Dedifferentiated amniotic fluid mesenchymal stem cell (primary cell): ENCODE results near the gene FUT6.
"Not testable (repeated sequence)": the region's sequence is repeated elsewhere in the genome, so short reads cannot be mapped to it uniquely, and the experiment has no call there.

ENCODE experiments used
- DNase-seq: peaks from one replicate; pipeline ENCODE4 v3.0.0-alpha.2; 2016; ENCODE audit errors: extremely low spot score

FUT6 gene, protein sequence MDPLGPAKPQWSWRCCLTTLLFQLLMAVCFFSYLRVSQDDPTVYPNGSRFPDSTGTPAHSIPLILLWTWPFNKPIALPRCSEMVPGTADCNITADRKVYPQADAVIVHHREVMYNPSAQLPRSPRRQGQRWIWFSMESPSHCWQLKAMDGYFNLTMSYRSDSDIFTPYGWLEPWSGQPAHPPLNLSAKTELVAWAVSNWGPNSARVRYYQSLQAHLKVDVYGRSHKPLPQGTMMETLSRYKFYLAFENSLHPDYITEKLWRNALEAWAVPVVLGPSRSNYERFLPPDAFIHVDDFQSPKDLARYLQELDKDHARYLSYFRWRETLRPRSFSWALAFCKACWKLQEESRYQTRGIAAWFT

DNA sequence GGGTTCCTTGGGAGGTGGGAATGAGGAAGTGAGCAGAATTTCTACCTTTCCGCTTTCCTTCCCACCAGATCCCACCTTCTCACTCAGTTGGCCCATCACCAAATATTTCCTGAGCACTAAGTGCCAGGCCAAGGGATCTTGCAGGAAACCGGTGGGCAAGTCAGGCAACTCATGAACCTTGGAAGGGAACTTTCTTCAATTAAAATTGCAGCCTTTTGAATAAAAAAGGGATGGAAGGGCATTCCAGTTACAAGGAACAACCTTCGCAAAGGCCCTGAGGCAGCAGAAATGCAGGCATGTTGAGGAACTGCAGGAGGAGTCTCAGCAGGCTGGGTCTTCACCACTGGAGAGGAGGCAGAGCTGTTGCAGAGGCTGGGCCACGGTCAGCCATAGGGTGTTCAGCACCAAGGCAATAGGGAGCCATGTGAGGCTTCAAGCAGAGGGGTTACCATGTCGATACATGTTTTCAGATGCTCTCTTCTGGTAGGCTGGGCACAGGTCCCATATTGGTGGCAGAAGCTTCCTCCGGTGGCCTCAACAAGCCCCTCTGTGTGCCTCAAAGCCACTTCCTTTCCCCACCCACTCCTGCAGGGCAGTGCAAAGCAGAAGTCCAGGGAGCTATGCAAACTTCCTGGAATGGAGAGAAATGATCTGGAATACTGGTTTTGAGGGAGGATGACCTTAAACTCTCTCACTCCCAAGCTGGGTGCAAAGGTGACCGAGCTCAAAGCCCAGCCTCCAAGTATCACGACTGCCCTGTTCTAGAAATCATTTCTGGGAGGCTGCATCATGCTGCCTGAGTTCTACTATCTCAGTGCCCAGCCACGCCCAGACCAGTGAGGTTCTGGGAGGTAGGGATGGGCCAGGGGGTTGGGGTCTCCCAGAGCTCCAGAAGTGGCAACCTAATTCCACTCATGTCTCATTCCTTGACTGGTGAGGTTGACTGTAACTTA, at the start of gene FUT6:
Gene FUT6, minus strand, starts transcription at position 638 of the 953 bp plus-strand sequence. CDS start 7,135 bp downstream, outside the sequence.
- DNase-seq: no peak

DNA sequence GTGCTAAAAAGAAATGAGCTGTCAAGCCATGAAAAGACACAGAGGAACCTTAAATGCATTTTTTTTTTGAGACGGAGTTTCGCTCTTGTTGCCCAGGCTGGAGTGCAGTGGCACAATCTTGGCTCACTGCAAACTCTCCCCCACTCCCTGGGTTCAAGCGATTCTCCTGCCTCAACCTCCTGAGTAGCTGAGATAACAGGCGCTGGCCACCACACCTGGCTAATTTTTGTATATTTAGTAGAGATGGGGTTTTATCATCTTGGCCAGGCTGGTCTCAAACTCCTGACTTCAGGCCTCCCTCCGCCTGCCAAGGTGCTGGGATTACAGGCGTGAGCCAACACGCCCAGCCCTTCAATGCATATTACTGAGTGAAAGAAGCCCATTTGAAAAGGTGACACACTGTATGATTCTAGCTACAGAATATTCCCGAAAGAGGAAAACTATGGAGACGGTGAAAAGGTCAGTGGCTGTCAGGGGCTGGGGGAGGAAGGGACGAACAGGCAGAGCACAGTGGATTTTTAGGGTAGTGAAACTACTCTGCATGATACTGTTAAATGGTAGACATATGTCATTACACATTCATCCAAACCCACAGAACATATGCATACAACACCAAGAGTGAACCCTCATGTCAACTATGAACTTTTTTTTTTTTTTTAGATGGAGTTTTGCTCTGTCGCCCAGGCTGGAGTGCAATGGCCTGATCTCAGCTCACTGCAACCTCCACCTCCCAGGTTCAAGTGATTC, 44.7 kb upstream of the FUT6 start:
- not testable (repeated sequence) for DNase-seq

DNA sequence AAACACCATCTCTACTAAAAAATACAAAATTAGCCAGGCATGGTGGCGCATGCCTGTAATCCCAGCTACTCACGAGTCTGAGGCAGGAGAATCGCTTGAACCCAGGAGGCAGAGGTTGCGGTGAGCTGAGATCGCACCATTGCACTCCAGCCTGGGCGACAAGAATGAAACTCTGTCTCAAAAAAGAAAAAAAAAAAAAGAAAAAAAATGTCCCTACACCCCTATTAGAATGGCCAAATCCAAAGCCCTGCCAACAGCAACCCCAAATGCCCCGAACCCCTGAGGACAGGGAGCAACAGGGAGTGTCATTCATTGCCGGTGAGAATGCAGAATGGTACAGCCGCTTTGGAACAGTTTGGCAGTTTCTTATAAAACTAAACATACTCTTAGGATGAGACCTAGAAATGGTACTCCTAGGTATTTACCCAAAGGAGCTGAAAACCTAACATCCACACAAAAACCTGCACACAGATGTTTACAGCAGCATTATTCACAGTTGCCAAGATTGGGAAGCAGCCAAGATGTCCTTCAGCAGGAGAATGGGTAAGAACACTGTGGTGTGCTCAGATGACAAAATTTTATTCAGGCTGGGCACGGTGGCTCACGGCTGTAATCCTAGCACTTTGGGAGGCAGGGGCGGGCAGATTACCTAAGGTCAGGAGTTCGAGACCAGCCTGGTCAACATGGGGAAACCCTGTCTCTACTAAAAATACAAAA, 43.8 kb upstream of the FUT6 start:
- not testable (repeated sequence) for DNase-seq

DNA sequence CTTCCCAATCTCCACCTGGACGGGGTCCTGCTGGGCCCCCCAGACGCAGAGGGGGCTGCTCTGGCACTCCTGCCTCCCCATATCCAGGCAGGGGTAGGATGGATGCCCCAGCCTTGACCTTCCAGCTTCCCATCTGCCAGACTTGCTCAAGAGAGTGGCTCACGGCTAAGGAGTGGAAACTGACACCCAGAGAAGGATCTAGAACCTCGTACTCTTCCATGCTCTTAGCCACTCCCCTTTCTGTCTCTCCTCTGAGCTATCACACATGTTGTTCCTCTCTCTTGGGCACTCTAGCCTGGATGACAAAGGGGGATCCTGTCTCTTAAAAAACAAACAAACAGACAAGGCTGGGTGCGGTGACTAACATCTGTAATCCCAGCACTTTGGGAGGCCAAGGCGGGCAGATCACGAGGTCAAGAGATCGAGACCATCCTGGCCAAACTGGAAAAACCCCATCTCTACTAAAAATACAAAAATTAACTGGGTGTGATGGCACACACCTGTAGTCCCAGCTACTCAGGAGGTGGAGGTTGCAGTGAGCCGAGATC, 43.0 kb upstream of the FUT6 start:
- DNase-seq: no peak

- DNase-seq: no peak
Measured at GRCh38 chr19:5881543-5882299, 42.2 kb upstream of the FUT6 start.

- no peak for DNase-seq
Measured at GRCh38 chr19:5880604-5881078, 41.1 kb upstream of the FUT6 start.

DNA sequence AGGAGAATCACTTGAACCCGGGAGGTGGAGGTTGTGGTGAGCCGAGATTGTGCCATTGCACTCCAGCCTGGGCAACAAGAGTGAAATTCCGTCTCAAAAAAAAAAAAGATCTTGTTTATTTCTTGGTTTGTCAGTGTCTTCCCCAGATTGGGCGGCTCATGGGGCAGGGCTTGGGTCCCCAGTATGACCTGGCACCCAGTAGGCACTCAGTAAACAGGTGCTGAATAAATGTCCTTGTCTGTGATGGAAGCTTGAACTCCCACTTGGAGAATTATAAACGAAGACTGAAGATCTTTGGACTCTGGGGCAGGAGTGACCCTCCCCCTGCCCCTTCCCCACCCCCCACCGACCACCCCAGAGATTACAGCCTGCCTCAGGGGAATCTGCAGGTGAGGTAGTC, 40.7 kb upstream of the FUT6 start:
- no peak for DNase-seq

- no peak for DNase-seq
Measured at GRCh38 chr19:5877882-5878281, 38.4 kb upstream of the FUT6 start.

GRCh38 chr19:5877427-5877826, 37.9 kb upstream of the FUT6 start:
- no peak for DNase-seq

DNA sequence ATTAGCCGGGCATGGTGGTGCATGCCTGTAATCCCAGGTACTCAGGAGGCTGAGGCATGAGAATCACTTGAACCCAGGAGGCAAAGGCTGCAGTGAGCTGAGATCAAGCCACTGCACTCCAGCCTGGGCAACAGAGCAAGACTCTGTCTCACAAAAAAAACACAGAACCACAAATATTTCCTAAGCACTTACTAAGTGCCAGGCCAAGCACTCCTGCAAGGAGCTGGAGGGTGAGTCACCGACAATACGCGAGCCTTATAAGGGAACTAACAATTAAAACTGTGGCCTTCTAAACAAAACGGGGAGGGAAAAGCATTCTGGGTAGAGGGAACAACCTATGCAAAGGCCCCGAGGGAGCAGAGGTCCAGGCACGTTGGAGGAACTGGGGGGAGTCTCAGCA, 35.0 kb upstream of the FUT6 start:
- not testable (repeated sequence) for DNase-seq

- no peak for DNase-seq
Measured at GRCh38 chr19:5873617-5874199, 34.2 kb upstream of the FUT6 start.

GRCh38 chr19:5870986-5871394, 31.5 kb upstream of the FUT6 start:
- no peak for DNase-seq

DNA sequence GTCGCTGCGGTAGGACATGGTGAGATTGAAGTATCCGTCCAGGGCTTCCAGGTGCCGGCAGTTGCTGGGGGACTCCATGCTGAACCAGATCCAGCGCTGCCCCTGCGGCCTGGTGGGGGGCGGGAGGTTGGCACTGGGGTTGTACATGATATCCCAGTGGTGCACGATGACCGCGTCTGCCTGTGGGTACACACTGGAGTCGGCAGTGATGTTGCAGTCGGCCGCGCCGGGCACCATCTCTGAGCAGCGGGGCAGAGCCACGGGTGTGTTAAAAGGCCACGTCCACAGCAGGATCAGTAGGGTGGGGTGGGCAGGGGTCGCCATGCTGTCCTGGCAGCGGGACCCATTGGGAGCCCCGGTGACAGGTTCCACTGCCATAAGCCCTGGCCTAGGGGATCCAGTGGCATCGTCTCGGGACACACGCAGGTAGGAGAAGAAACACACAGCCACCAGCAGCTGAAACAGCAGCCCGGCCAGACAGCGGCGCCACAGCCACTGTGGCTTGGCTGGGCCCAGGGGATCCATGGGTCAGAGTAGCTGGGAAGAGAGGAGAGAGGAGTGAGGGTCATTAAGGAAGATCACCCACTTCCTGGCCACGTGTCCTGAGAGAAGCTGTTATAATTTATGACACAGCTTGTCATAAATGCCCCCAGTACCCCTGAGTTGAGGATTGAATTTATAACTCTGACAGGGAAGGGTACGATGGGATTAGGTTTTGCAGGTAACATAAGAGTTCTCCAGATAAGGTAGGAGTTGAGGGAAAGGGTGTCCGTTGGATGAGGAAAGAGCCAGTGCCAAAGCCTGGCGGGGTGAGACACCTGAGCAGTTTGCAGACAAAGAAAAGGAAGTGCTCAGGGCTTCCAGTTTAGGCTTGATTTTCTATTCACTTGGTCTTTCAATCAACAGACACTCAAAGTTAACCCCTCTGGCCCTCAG, 28.0 kb upstream of the FUT6 start:
- DNase-seq: no peak

- DNase-seq: no peak
Measured at GRCh38 chr19:5865772-5866171, 26.3 kb upstream of the FUT6 start.

- DNase-seq: no peak
Measured at GRCh38 chr19:5864725-5865486, 25.4 kb upstream of the FUT6 start.

- no peak for DNase-seq
Measured at GRCh38 chr19:5864013-5864720, 24.7 kb upstream of the FUT6 start.

DNA sequence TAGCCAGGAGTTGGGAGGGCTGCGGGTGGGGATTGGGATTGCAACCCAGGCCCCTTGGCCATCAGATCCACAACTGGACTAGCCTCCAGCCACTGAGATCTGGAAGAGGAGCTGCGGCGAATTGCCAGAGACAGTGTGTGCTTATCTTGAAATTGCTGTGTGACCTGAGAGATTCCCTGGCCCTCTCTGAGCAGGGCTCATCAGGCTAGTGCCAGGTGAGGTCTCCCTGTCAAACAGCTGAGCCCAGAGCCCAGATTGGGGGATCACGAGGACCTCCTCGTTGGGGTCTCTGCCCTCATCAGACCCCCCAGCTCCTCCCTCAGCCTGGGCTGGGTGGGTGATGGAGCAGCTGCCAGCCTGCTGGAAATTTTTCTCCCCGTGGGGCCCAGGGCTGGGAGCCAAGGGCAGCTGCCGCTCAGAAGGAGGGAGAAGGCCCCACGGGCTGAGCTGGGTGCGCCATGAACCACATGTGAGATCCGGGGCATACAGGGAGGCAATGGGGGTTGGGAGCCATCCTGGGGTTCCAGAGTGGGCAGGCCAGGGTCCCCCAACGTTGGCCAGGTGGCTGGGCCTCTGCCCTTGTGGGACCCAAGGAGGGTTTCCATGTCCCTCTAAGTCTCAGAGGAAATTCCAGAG, 23.6 kb upstream of the FUT6 start:
- no peak for DNase-seq
